ENCODE results near the gene ZNF689.
A peak's percentile ranks its signal among the peaks of the same experiment; 100 is the strongest.
"Not testable (repeated sequence)": the region's sequence is repeated elsewhere in the genome, so short reads cannot be mapped to it uniquely, and the experiment has no call there.

ZNF689 gene

DNA sequence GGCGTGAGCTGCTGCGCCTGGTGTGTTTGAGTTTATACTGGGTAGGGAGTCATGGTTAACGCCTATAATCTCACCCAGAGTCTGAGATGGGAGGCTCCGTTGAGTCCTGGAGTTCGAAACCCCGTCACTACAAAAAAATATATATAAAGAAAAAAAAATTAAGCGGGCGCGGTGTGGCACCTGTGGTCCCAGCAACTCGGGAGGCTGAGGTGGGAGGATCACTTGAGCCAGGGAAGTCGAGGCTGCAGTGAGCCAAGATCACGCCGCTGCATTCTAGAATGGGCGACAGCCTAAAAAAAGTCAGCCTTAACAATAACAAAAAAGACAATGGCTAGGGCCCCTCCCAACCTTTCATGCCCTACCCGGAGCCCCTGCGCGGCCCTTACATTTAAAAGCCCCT is 23.3 kb upstream of the ZNF689 start:
- no peak for DNase-seq

DNA sequence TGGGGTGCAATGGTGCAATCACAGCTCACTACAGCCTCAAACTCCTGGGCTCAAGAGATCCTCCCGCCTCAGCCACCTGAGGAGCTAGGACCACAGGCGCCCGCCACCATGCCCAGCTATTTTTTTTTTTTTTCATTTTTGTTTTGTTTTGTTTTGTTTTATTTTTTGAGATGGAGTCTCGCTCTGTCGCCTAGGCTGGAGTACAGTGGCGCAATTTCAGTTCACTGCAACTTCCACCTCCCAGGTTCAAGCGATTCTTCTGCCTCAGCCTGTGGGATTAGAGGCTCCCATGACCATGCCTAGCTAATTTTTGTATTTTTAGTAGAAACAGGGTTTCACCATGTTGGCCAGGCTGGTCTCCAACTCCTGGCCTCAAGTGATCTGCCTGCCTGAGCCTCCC is 22.3 kb upstream of the ZNF689 start:
- not testable (repeated sequence) for DNase-seq

DNA sequence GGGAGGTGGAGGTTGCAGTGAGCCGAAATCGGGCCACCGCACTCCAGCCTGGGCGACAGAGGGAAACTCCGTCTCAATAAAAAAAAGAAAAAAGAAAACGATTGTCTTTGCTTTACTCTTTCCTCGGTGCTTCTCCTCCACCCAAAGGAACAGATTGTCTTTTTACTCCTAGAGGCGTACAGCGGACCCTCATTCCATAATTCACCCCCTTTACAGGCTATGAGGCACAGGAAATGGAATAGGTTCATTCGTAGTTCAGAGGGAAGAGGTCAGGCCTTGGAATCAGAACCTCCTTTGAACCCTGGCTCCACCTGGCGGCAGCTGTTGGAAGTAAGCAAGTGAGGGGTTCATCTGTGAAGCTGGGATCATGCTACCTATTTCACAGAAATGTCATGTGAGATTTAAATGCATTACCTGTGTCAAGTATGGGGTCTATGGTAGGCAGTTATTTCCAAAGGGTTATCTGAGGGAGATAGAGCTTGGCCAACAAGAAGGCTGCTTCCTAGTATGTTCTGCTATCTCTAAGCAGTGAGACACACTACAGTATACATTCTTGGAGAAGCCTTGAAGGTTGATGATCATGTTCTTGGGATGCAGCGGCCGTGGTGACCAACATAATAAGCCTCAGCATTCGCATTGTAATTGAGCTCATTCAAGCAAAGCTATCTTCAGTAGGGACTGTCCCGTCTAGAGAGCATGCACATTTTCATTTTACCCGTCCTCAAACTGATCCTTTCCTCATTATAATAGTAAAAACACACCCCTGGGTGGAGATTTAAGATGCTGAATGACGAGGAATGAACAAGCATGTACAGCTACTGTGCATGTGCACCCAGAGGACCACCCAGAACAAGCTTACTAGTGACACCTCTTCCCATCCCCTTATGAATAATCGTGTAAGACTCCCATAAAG is 18.7 kb upstream of the ZNF689 start:
- peak; percentile 96 for DNase-seq

DNA sequence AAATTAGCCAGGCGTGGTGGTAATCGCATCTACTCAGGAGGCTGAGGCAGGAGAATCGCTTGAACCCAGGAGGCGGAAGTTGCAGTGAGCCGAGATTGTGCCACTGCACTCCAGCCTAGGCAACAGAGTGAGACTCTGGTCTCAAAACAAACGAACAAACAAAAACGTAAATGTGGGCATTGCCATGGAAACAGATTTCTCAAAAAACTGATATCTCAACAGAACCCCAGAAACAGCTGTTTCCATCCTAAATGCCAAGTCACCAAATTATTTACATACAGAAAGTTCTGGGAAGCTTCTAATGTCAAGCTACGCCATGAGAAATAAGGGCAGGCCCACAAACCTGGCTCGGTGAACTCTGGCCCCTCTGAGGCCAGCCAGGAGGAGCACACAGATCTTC is 16.0 kb upstream of the ZNF689 start:
- DNase-seq: no peak

DNA sequence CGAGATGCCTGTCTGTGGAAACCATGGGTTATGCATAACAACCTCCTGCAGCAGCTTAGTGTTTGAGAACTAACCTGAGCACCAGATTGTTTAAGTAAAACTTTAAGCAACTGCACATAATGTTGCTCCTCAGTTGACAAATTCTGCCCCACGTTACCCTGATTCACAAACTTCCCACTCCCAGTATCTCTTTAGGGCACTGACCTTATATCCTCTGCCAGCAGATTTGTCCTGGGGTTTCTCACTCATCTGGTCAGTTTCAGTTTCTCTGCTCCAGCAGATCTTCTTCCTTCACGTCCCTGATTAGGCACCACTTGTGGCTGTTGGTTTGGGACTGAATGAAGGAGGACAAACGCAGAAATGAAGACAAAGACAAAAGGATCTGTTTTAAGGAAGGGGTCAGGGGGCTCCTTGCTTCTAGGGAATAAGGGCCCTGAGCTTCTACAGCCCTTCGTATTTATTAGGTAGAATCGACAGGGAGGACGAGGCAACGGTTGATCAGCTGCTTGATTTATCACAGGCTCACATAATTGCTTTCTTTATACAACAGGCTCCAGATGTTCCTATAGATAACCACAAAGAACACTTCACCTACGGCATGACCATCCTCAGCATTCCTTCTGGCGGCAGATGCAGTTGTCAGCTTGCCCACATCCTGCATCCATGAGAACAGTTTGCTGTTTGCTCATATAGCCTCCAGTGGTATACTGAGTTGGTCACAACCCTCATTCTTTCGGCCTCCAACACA is 13.5 kb upstream of the ZNF689 start:
- no peak for DNase-seq

DNA sequence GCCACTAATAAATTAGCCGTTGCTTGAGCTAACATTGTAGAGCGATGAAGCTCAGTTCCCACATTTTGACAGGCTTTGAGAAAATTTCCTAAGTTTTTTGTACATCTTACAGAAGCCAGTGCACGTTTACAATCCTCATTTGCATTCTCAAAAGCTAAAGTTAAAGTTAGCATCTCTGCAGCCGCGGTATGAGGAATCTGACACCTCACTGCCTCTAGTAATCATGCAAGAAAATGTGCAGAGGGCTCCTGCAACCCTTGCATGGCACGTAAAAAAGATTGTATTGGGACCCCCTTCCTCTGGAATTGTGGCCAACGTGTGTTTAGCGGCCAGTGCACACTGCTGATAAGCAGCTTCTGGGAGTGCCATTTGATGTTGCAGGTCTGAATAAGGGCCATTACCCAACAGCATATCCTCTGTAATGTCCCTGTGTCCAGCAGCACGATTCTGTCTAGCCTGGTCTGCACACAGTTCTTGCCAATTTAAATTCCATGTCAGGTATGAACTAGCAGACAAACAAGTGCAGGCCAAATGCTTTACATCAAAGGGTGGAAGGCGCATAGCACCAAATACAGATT is 12.4 kb upstream of the ZNF689 start:
- DNase-seq: no peak

DNA sequence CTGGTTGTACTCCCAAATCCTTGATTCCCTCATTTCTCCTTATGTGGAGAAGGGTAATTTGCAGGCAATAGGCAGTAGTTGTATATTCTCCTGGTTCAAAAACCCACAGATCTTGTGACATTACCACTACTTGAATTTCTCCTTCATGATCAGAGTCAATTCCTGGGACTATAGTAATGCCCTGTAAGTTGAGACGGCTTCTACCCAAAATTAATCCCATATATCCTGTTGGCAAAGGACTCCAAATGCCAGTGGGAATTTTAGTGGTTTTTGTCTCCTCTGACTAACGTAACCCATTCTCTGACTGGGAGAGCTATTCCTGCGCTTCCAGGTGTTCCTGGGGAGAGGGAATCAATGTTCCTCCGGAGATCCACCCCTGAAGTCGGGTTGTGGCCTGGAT is 11.6 kb upstream of the ZNF689 start:
- no peak for DNase-seq

DNA sequence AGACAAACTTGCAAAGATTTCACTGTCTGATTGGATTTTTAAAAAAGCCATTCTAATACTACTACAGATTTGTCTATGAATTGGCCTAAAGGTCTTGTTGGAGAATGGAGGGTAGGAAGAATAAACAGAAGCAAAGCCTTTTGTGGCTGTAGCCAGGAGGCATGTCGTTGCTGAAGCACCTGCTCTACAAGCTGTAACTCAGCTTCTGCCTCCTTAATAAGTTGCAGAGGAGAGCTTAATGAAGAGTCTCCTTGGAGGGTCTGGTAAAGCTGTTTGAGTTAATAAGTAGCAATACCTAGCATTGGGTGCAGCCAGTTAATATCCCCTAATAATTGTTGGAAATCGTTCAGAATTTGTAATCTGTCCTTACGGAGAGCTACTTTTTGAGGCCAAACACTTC is 10.0 kb upstream of the ZNF689 start:
- DNase-seq: no peak

DNA sequence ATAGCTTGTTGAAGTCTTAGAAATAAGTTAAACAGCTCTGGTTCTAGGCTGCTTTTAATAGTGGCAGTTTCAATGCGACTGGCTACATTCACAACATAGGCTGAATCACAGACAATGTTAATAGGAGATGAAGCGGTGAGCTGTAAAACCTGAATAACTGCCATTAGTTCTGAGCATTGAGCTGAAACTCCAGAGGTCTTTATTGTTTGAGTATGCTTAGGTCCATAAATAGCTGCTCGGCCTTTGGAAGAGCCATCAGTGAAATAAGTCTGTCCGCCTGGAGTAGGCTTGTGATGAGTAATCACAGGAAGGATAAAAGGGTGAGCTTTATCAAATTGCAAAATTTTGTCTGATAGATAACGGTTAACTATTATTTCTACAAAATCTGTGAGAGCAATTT is 9.4 kb upstream of the ZNF689 start:
- no peak for DNase-seq

DNA sequence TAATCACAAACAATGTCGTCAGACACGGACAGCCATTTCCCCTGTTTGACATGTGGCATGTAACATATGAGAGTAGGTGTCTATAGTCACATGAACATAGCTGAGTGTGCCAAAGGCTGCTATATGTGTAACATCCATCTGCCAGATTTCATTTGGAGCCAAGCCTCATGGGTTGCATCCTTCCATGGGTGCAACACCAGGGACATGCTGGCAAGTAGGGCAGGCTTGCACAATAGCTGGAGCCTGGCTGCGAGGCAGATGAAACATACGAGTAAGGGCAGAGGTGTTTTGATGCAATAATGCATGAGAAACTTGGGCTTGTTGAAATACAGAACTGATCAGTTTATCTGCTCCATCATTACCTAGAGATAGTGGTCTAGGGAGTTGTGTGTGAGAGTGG is 9.0 kb upstream of the ZNF689 start:
- DNase-seq: no peak

DNA sequence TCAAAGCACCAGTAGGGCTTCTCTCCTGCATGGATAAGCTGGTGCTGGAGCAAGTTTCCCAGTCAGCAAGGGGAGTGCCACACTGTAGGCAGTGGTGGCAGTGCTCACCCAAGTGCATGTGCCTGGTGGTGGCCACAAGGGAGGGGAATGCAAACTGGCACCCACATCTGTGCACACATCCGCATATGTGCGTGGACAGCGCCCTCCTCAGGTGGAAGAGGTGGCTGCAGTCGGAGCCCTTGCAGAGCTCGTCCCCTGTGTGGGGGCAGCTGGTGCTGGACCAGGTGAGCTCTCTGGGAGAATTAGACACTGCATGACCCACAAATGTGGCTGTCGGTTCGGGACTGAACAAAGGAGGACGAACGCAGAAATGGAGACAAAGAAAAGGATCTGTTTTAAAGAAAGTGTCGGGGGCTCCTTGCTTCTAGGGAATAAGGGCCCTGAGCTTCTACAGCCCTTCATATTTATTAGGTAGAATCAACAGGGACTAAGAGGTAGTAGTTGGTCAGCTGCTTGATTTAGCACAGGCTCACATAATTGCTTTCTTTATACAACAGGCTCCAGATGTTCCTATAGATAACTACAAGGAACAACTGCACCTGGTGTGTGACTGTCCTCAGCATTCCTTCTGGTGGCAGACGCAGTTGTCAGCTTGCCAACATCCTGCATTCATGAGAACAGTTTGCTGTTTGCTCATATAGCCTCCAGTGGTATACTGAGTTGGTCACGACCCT is 5.3 kb upstream of the ZNF689 start:
- DNase-seq: peak; percentile 36

DNA sequence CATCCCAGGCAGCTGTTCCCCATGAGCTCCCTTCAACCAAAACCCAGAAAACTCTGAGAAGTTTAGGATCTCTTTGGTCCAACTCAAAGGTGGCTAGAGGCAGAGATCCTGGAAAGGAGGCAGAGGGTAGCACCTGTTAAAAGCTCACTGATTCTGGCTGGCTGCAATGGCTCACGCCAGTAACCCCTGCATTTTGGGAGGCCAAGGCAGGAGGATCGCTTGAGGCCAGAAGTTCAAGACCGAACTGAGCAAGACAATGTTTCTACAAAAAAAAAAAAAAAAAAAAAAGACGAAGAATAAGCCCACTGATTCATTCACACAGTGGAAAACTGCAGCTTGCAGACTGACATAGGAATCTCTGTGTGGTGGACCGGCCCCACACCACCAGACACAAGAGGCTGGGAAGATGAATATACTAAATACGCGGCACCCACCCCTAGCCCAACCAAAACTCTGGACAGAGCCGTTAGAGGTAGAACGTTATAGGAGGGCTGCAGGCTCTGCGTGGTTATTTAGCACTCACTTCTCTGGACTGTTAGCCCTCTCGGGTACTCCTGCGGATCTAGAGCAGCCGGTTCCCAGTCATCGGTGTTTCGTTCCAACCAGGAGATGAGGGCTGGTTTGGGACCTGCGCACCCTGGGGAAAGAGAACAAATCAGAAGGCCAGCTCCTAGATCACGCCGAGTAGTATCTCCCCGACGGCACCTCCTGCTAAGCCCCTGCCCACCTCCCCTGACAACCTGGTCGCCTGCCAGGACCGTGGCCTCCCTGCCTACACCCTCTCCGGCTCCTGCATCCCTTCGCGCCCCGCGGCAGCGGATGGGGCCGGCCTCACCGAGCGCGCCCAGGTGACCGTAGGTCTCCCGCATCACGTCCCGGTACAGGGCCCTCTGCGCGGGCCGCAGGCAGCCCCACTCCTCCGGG is 925 bp downstream of the ZNF689 start:
- no peak for DNase-seq

DNA sequence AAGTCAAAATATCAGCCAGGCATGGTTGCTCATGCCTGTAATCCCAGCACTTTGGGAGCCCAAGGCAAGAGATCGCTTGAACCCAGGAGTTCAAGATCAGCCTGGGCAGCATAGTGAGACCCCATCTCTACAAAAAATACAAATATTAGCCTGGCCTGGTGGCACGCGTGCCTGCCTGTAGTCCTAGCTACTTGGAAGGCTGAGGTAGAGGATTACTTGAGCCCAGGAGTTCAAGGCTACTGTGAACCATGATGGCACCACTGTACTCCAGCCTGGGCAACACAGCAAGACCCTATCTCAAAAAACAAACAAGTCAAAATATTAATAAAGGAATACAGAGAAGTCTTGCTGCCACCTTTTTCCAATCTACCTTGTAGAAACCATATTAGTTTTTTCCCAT is 4.2 kb downstream of the ZNF689 start:
- DNase-seq: no peak

DNA sequence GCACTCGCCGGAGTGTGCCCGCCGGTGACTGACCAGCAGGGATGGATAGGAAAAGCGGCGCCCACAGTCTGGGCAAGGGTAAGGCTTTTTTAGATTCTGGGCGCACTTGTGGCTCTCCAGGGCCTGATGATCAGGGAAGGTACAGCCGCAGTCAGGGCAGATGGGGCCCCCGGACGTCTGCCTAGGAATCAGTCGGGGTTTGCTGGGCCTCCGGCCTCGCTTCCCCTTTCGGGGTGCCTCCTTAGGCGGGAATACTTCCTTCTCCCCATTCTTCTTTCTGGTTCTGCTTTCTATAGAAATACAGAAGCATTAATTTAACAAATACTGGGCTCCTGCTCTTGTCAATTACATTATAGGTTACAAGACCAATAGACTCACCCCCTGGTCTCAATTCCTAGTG is 5.0 kb downstream of the ZNF689 start:
- DNase-seq: no peak

DNA sequence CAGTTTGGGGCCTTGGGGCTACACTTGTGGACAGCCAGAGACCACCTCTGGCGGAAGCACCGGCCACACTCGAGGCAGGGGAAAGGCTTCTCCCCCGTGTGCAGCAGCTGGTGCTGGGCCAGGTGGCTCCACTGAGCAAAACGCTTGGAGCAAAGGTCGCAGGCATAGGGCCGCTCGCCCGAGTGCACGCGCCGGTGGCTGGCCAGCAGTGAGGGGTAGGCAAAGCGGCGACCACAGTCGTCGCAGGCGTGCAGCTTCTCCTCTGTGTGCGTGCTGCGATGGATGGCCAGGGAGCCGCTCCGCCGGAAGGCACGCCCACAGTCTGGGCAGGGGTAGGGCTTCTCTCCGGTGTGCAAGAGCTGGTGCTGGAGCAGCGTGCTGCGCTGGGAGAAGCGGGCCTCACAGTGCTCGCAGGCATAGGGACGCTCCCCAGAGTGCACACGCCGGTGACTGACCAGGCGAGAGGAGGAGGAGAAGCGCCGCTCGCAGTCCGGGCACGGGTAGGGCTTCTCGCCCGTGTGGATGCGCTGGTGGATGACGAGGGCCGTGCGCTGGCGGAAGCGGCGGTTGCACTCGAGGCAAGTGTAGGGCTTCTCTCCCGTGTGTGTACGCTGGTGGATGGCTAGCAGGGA is 5.8 kb downstream of the ZNF689 start:
- no peak for DNase-seq

DNA sequence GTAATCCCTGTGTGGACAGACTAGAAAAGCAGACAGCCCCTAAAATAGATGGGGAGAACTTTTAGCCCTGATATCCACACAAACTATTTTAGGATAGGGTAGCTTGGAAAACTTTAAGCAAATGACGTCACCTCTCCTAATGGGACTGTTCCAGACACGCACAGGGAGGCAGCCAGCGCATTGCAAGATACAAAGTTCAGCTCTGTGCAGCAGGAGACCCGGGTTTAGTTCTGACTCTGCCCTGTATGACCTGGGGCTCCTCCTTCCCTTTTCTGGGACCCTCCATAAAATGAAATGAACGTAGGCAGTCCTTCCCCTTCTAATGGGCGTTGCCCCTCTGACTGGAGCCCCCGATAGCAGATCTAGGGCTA is 6.3 kb downstream of the ZNF689 start:
- DNase-seq: no peak

DNA sequence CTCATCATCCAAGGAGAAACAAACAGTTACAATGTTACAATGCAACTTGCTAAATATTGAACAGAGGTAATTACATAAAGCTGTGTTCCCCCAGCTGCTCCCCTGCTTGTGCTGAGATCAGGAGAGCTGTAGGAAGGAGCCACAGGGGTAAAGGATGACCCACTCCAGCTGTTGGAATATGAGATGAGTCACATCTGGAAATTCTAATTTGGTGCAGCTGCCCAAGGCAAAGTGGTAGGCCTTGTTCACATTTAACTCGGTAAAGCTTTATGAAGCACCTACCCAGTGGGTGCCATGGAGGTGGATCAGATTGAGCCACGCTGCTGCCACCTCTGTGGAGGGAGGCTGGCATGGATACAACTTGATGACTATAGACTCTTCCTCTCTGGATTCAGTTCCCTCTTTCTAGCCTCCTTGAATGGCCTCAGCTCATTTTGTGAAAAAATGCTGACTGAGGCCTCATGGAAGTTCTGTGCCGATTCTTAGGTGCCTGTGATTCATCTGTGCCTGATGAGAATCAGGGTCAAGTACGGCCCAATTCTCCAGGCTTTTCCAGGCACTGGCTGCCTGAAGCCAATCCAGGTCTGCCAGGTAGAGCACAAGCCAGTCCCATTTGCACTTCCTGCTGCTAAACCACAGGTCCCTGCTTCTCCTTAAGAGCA is 7.4 kb downstream of the ZNF689 start:
- peak; percentile 24 for DNase-seq

DNA sequence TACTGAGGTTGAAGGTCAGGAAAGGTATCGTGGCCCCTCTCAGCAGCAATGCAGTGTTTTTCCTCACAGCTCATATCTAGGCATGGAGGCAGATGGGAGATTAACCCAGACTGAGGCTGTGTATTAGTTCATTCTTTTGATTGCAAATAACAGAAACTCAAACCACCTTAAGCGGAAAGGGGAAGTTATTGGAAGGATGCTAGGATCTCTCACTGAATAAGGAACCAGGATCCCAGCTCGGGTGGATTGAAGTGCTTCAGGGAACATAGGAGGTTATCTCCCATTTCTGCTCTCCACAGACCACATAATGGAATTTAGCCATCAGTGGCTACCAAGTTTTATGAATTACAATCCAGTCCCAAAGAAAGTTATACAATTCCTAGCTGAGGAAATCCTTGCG is 8.2 kb downstream of the ZNF689 start:
- DNase-seq: no peak

DNA sequence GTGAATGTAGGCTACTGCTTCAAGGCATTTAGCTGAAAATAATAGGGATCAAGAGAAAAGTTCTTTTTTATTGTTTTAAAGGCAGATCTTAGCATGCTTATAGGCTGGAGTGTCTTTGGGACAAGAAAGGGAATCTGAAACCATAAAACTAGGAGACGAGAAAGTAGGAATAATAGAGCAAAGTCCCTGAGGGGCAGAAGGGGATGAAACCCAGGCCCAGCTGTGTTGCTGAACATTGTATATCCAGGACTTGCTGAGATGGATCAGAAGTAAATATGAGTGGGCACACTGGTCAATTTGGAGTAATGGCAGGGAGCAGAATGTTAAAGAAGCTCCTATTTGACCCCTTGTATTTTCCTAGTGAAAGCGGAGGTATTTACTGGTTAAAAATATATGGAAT is 9.3 kb downstream of the ZNF689 start:
- DNase-seq: no peak

DNA sequence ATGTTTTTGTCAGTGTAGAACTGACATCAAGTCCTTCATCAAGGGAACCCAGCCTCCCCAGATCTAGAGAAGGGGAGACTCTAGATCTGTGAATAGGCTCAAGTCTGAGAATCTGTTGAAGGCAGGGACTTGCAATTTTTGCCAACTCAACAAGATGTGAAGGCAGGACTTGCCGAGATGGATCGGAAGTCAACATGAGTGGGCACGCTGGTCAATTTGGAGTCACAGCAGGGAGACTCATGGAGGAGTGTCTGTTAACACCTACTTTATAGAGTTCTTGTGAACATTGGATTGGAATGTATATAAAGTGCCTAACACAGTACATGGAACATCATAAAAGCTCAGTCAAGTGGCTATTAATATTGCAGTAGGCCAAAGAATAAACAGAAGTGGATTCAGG is 10.0 kb downstream of the ZNF689 start:
- no peak for DNase-seq

DNA sequence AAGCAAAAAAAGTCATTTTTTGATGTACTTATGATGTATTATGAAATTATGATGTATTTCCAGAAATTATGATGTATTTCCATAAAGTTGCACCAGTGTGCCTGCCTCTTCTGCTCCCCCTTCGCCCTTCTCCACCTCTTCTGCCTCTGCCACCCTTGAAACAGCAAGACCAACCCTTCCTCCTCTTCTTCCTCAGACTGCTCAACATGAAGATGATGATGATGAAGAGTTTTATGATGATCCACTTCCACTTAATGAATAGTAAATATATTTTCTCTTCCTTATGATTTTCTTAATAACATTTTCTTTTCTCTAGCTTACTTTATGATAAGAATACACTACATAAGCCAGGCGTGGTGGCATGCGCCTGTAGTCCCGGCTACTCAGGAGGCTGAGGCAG is 17.3 kb downstream of the ZNF689 start:
- DNase-seq: no peak

Data from eye (tissue), 1 donor.